Kidney epithelial cell (primary cell): ENCODE measurements around the gene ANXA5. TPM values are rescaled to one million over a fixed set of nuclear protein-coding genes. Genes with fewer than 3 reads are reported as not detected.

Source experiments
- DNase-seq: peaks from one replicate; pipeline ENCODE4 v3.0.0-alpha.2; 2010; ENCODE audit warnings: low read depth
- H3K27me3 ChIP-seq: 2 replicates; pipeline ENCODE4 v1.6.0; 2011; ENCODE audit warnings: low read length; ENCODE audit not compliant: control insufficient read depth, insufficient read depth
- H3K36me3 ChIP-seq: 2 replicates; pipeline ENCODE4 v1.5.1; 2011; ENCODE audit warnings: low read length; ENCODE audit not compliant: control insufficient read depth, insufficient read depth
- H3K4me3 ChIP-seq: 2 replicates; pipeline ENCODE4 v1.5.1; 2011; ENCODE audit warnings: low read depth, mild to moderate bottlenecking, control low read depth, low read length
- total RNA-seq: library from RNA; depleted of rRNA; stranded (reverse); fragments of >200 nt; gene quantifications from 2 replicates; pipeline ENCODE4 v1.2.3, GENCODE V29; 2015
- TF ChIP-seq, protein P1 (sequence below): IDR thresholded peaks from 2 replicates; pipeline ENCODE4 v1.5.1; 2011; ENCODE audit warnings: mild to moderate bottlenecking, moderate library complexity, low read length, control low read depth, inconsistent platforms; ENCODE audit not compliant: insufficient read depth, poor library complexity, severe bottlenecking

The ANXA5 gene
- total RNA-seq, 1 donor from 2014 or later: 356 TPM

- Histone ChIP-seq H3K4me3 (no peak overlapping the region), H3K36me3 (no peaks in the 10 kb centered on the region), H3K27me3 (no peaks in the 10 kb centered on the region)
- DNase-seq: no peak
- TF ChIP-seq, protein P1, sequence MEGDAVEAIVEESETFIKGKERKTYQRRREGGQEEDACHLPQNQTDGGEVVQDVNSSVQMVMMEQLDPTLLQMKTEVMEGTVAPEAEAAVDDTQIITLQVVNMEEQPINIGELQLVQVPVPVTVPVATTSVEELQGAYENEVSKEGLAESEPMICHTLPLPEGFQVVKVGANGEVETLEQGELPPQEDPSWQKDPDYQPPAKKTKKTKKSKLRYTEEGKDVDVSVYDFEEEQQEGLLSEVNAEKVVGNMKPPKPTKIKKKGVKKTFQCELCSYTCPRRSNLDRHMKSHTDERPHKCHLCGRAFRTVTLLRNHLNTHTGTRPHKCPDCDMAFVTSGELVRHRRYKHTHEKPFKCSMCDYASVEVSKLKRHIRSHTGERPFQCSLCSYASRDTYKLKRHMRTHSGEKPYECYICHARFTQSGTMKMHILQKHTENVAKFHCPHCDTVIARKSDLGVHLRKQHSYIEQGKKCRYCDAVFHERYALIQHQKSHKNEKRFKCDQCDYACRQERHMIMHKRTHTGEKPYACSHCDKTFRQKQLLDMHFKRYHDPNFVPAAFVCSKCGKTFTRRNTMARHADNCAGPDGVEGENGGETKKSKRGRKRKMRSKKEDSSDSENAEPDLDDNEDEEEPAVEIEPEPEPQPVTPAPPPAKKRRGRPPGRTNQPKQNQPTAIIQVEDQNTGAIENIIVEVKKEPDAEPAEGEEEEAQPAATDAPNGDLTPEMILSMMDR: no peak
These were observed 21.0 kb upstream of the ANXA5 start for GRCh38 chr4:121717680-121718237.

GRCh38 chr4:121714548-121714947 is 17.8 kb upstream of the ANXA5 start:
- TF ChIP-seq, protein P1: no peak
- Histone ChIP-seq H3K4me3 (no peak overlapping the region), H3K27me3 (no peaks in the 10 kb centered on the region), H3K36me3 (no peaks in the 10 kb centered on the region)
- no peak for DNase-seq

GRCh38 chr4:121712783-121713182 is 16.0 kb upstream of the ANXA5 start:
- no peaks in the 10 kb centered on the region for H3K27me3 ChIP-seq
- H3K4me3 ChIP-seq: no peak overlapping the region
- TF ChIP-seq, protein P1: no peak
- no peaks in the 10 kb centered on the region for H3K36me3 ChIP-seq
- DNase-seq: no peak

- no peak for DNase-seq
- Histone ChIP-seq H3K36me3 (no peaks in the 10 kb centered on the region), H3K27me3 (no peaks in the 10 kb centered on the region), H3K4me3 (no peak overlapping the region)
- TF ChIP-seq, protein P1: no peak
These were observed 15.3 kb upstream of the ANXA5 start for GRCh38 chr4:121712001-121712651.

GRCh38 chr4:121711263-121712000 is 14.7 kb upstream of the ANXA5 start:
- TF ChIP-seq, protein P1: no peak
- no peak overlapping the region for H3K4me3 ChIP-seq
- peak; percentile 80 for DNase-seq
- H3K27me3 ChIP-seq: no peaks in the 10 kb centered on the region
- no peaks in the 10 kb centered on the region for H3K36me3 ChIP-seq
